ENCODE data around the gene BHLHA9.

BHLHA9 gene

DNA sequence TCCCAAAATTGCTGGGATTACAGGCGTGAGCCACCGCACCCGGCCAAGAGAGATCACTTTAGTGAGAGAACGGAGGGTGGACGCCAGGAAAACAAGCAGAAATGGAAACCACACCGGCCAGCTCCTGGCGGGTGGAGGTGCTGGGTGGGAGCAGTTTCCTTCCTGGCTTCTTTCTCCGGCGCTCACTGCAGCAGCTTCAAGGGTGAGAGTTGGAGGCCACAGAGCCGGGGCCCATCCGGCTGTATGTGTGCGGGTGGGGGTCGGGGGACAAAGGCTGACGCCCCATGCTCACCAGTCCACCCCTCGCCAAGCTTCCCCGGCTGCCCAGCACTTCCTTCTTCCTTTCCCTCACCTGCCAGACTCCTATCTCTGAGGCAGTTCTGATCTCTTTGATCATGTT lies 13.5 kb upstream of the BHLHA9 start:
- Histone ChIP-seq H3K79me2 (ENCODE audit: insufficient read depth, low read length) (no peaks in the 10 kb centered on the region), H3K9me2 (replicated peaks; ENCODE audit: low read depth, low read length) (no peaks in the 10 kb centered on the region)
- TF ChIP-seq, protein P1, sequence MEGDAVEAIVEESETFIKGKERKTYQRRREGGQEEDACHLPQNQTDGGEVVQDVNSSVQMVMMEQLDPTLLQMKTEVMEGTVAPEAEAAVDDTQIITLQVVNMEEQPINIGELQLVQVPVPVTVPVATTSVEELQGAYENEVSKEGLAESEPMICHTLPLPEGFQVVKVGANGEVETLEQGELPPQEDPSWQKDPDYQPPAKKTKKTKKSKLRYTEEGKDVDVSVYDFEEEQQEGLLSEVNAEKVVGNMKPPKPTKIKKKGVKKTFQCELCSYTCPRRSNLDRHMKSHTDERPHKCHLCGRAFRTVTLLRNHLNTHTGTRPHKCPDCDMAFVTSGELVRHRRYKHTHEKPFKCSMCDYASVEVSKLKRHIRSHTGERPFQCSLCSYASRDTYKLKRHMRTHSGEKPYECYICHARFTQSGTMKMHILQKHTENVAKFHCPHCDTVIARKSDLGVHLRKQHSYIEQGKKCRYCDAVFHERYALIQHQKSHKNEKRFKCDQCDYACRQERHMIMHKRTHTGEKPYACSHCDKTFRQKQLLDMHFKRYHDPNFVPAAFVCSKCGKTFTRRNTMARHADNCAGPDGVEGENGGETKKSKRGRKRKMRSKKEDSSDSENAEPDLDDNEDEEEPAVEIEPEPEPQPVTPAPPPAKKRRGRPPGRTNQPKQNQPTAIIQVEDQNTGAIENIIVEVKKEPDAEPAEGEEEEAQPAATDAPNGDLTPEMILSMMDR (conservative IDR thresholded peaks at IDR 0.05; ENCODE audit: low read length): no peak
- no peak for TF ChIP-seq EZH2phosphoT487 (IDR thresholded peaks at IDR 0.05; ENCODE audit: borderline replicate concordance)

DNA sequence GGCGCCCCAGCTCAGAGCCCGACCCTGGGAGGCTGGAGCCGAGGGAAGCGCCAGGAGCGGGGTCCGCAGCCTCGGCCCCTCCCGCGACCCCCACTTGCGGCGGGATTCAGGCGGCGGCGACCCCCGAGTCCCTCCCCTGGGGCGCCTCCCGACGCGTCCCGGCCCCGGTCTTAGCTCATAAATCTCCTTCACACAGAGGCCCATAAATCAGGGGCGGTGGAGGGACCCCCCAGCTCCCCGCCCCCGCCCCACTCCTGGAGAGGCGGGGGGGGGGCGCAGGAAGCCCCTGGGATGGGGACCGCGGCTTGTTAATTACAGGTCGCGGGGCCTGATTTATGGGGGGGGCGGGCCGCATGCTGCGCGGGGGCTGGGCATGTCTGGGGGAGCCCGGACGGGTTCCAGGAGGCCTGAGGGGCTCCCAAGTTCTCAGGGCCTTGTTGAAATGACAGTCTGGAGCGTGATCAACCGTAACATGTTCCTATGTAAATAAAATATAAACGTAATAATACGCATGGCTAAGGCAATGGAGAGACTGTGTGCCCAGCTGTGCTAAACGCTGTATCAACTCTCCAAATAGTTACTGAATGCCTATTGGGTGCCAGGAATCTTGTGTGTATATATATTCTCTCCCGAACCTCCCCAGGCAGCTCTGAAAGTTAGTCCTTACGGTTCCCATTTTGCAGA lies 10.0 kb upstream of the BHLHA9 start:
- Histone ChIP-seq H2AFZ (ENCODE audit: low read length) (no peak overlapping the region), H3K9me2 (replicated peaks; ENCODE audit: low read depth, low read length) (no peaks in the 10 kb centered on the region), H3K36me3 (ENCODE audit: insufficient read depth, low read length) (no peaks in the 10 kb centered on the region), H3K9me3 (ENCODE audit: insufficient read depth, low read depth, low read length) (no peaks in the 10 kb centered on the region), H3K9ac (ENCODE audit: low read depth, low read length, poor library complexity, severe bottlenecking) (no peak overlapping the region), H3K27me3 (ENCODE audit: insufficient read depth, low read length, poor library complexity, severe bottlenecking) (no peaks in the 10 kb centered on the region), H4K20me1 (ENCODE audit: insufficient read depth, low read length, poor library complexity, severe bottlenecking) (no peaks in the 10 kb centered on the region), H3F3A (ENCODE audit: low read depth) (peaks cover 16% of the 10 kb centered on the region), H3K4me2 (ENCODE audit: low read depth, low read length, poor library complexity, severe bottlenecking) (no peak overlapping the region), H3K79me2 (ENCODE audit: insufficient read depth, low read length) (no peaks in the 10 kb centered on the region), H3K4me1 (ENCODE audit: insufficient read depth, low read length, poor library complexity, severe bottlenecking) (peaks cover 50% of the 10 kb centered on the region), H3K4me3 (ENCODE audit: low read length, poor library complexity, severe bottlenecking) (no peak overlapping the region)
- TF ChIP-seq EZH2phosphoT487 (IDR thresholded peaks at IDR 0.05; ENCODE audit: borderline replicate concordance): no peak
- TF ChIP-seq, protein P1 (conservative IDR thresholded peaks at IDR 0.05; ENCODE audit: low read length): no peak

More for the DNA sequence above, 13.5 kb upstream of the BHLHA9 start:
- H3F3A ChIP-seq (ENCODE audit: low read depth): peaks cover 16% of the 10 kb centered on the region
- H4K20me1 ChIP-seq (ENCODE audit: insufficient read depth, low read length, poor library complexity, severe bottlenecking): no peaks in the 10 kb centered on the region
- H2AFZ ChIP-seq (ENCODE audit: low read length): no peak overlapping the region
- H3K27me3 ChIP-seq (ENCODE audit: insufficient read depth, low read length, poor library complexity, severe bottlenecking): no peaks in the 10 kb centered on the region
- no peak overlapping the region for H3K4me3 ChIP-seq (ENCODE audit: low read length, poor library complexity, severe bottlenecking)
- peak overlapping the region; percentile 20 for H3K4me2 ChIP-seq (ENCODE audit: low read depth, low read length, poor library complexity, severe bottlenecking)
- H3K36me3 ChIP-seq (ENCODE audit: insufficient read depth, low read length): no peaks in the 10 kb centered on the region
- no peak overlapping the region for H3K9ac ChIP-seq (ENCODE audit: low read depth, low read length, poor library complexity, severe bottlenecking)
- H3K9me3 ChIP-seq (ENCODE audit: insufficient read depth, low read depth, low read length): no peaks in the 10 kb centered on the region
- H3K4me1 ChIP-seq (ENCODE audit: insufficient read depth, low read length, poor library complexity, severe bottlenecking): peaks cover 51% of the 10 kb centered on the region

DNA sequence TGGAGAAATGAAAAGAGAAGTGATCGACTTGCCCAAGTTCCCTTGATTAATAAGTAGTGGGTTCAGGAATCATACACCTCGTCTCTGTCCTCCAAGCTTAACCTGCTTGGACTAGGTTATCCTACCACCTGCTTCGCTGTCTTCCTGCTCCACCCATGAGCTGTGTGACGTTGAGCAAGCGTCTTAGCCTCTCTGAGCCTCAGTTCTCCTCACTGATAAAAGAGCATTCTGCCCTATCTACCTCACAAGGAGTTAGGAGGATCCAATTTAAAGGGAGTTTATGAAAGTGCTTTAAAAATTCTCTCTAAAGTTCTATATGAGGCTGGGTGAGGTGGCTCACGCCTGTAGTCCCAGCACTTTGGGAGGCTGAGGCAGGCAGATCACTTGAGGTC lies 9.5 kb upstream of the BHLHA9 start:
- Histone ChIP-seq H3K9me2 (replicated peaks; ENCODE audit: low read depth, low read length) (no peaks in the 10 kb centered on the region), H3K9me3 (ENCODE audit: insufficient read depth, low read depth, low read length) (no peaks in the 10 kb centered on the region), H3K4me1 (ENCODE audit: insufficient read depth, low read length, poor library complexity, severe bottlenecking) (peaks cover 45% of the 10 kb centered on the region), H3K4me2 (ENCODE audit: low read depth, low read length, poor library complexity, severe bottlenecking) (no peak overlapping the region), H3K4me3 (ENCODE audit: low read length, poor library complexity, severe bottlenecking) (no peak overlapping the region), H2AFZ (ENCODE audit: low read length) (no peak overlapping the region), H3K9ac (ENCODE audit: low read depth, low read length, poor library complexity, severe bottlenecking) (no peak overlapping the region), H3F3A (ENCODE audit: low read depth) (peaks cover 16% of the 10 kb centered on the region), H4K20me1 (ENCODE audit: insufficient read depth, low read length, poor library complexity, severe bottlenecking) (no peaks in the 10 kb centered on the region), H3K27me3 (ENCODE audit: insufficient read depth, low read length, poor library complexity, severe bottlenecking) (no peaks in the 10 kb centered on the region), H3K36me3 (ENCODE audit: insufficient read depth, low read length) (no peaks in the 10 kb centered on the region), H3K79me2 (ENCODE audit: insufficient read depth, low read length) (no peaks in the 10 kb centered on the region)
- TF ChIP-seq, protein P1 (conservative IDR thresholded peaks at IDR 0.05; ENCODE audit: low read length): no peak
- TF ChIP-seq EZH2phosphoT487 (IDR thresholded peaks at IDR 0.05; ENCODE audit: borderline replicate concordance): no peak

Data from Loucy (cell line).